HEK293 (cell line): ENCODE measurements around the gene SLC2A8.

ENCODE experiments used
- AEBP2 ChIP-seq: fragments of 450-650 bp; formaldehyde crosslinking; IDR thresholded peaks from 2 replicates; pipeline ENCODE4 v1.5.1; 2016; ENCODE audit warnings: missing biosample characterization, missing genetic modification characterization, borderline replicate concordance
- BCL6B ChIP-seq: fragments of 450-650 bp; formaldehyde crosslinking; IDR thresholded peaks from 2 replicates; pipeline ENCODE4 v1.5.1; 2017; ENCODE audit warnings: missing biosample characterization, missing genetic modification characterization
- CTCF ChIP-seq: fragments of 450-650 bp; formaldehyde crosslinking; IDR thresholded peaks from 2 replicates; pipeline ENCODE4 v1.5.1; 2016; ENCODE audit warnings: missing biosample characterization, missing genetic modification characterization
- GLI4 ChIP-seq: fragments of 450-650 bp; formaldehyde crosslinking; IDR thresholded peaks from 2 replicates; pipeline ENCODE4 v1.5.1; 2016; ENCODE audit warnings: missing biosample characterization, missing genetic modification characterization
- KLF10 ChIP-seq: fragments of 450-650 bp; IDR thresholded peaks from 2 replicates; pipeline ENCODE4 v1.5.1; 2018; ENCODE audit warnings: missing biosample characterization, mild to moderate bottlenecking, missing genetic modification characterization
- PRDM4 ChIP-seq: fragments of 450-650 bp; formaldehyde crosslinking; IDR thresholded peaks from 2 replicates; pipeline ENCODE4 v1.5.1; 2017; ENCODE audit warnings: missing biosample characterization, missing genetic modification characterization
- SP3 ChIP-seq: fragments of 450-650 bp; formaldehyde crosslinking; IDR thresholded peaks from 2 replicates; pipeline ENCODE4 v1.5.1; 2016; ENCODE audit warnings: missing biosample characterization, missing genetic modification characterization
- ZBTB44 ChIP-seq: fragments of 450-650 bp; IDR thresholded peaks from 2 replicates; pipeline ENCODE4 v1.5.1; 2018; ENCODE audit warnings: missing biosample characterization, mild to moderate bottlenecking, missing genetic modification characterization
- ZNF155 ChIP-seq: fragments of 450-650 bp; formaldehyde crosslinking; IDR thresholded peaks from 2 replicates; pipeline ENCODE4 v1.5.1; 2016; ENCODE audit warnings: missing biosample characterization, missing genetic modification characterization
- ZNF174 ChIP-seq: fragments of 450-650 bp; formaldehyde crosslinking; IDR thresholded peaks from 2 replicates; pipeline ENCODE4 v1.5.0; 2017; ENCODE audit warnings: missing biosample characterization, mild to moderate bottlenecking, missing genetic modification characterization
- ZNF211 ChIP-seq: fragments of 450-650 bp; formaldehyde crosslinking; IDR thresholded peaks from 2 replicates; pipeline ENCODE4 v1.5.1; 2016; ENCODE audit warnings: low read depth, missing biosample characterization, missing genetic modification characterization
- ZNF23 ChIP-seq: fragments of 450-650 bp; formaldehyde crosslinking; IDR thresholded peaks from 2 replicates; pipeline ENCODE4 v1.5.1; 2016; ENCODE audit warnings: missing biosample characterization, missing genetic modification characterization, borderline replicate concordance
- ZNF24 ChIP-seq: fragments of 450-650 bp; formaldehyde crosslinking; IDR thresholded peaks from 2 replicates; pipeline ENCODE4 v1.5.1; 2016; ENCODE audit warnings: missing biosample characterization, missing genetic modification characterization
- ZNF266 ChIP-seq: fragments of 450-650 bp; formaldehyde crosslinking; IDR thresholded peaks from 2 replicates; pipeline ENCODE4 v1.5.1; 2016; ENCODE audit warnings: missing biosample characterization, missing genetic modification characterization, low read depth
- ZNF341 ChIP-seq: fragments of 450-650 bp; formaldehyde crosslinking; IDR thresholded peaks from 2 replicates; pipeline ENCODE4; 2016; ENCODE audit warnings: low read depth, missing biosample characterization, missing genetic modification characterization
- ZNF501 ChIP-seq: fragments of 450-650 bp; formaldehyde crosslinking; IDR thresholded peaks from 2 replicates; pipeline ENCODE4 v1.5.1; 2016; ENCODE audit warnings: missing biosample characterization, missing genetic modification characterization
- ZNF513 ChIP-seq: fragments of 450-650 bp; IDR thresholded peaks from 2 replicates; pipeline ENCODE4 v1.5.1; 2018; ENCODE audit warnings: missing biosample characterization, missing genetic modification characterization
- ZNF558 ChIP-seq: fragments of 450-650 bp; formaldehyde crosslinking; IDR thresholded peaks from 2 replicates; pipeline ENCODE4 v1.5.1; 2016; ENCODE audit warnings: missing biosample characterization, missing genetic modification characterization
- ZNF571 ChIP-seq: fragments of 450-650 bp; formaldehyde crosslinking; IDR thresholded peaks from 2 replicates; pipeline ENCODE4 v1.5.0; 2017; ENCODE audit warnings: missing biosample characterization, missing genetic modification characterization
- ZNF580 ChIP-seq: fragments of 450-650 bp; formaldehyde crosslinking; IDR thresholded peaks from 2 replicates; pipeline ENCODE4 v1.5.1; 2016; ENCODE audit warnings: missing biosample characterization, missing genetic modification characterization
- ZNF600 ChIP-seq: fragments of 450-650 bp; formaldehyde crosslinking; IDR thresholded peaks from 2 replicates; pipeline ENCODE4 v1.5.1; 2016; ENCODE audit warnings: missing biosample characterization, missing genetic modification characterization
- ZNF610 ChIP-seq: fragments of 450-650 bp; formaldehyde crosslinking; IDR thresholded peaks from 2 replicates; pipeline ENCODE4 v1.5.1; 2016; ENCODE audit warnings: missing biosample characterization, missing genetic modification characterization, borderline replicate concordance
- ZNF621 ChIP-seq: fragments of 450-650 bp; formaldehyde crosslinking; IDR thresholded peaks from 2 replicates; pipeline ENCODE4 v1.5.1; 2017; ENCODE audit warnings: missing biosample characterization, missing genetic modification characterization
- ZNF624 ChIP-seq: fragments of 450-650 bp; formaldehyde crosslinking; IDR thresholded peaks from 2 replicates; pipeline ENCODE4 v1.5.1; 2017; ENCODE audit warnings: missing biosample characterization, missing genetic modification characterization
- ZNF626 ChIP-seq: fragments of 450-650 bp; sonication (Bioruptor Pico); formaldehyde crosslinking; IDR thresholded peaks from 2 replicates; pipeline ENCODE4 v1.5.1; 2018; ENCODE audit warnings: missing biosample characterization, missing genetic modification characterization, inconsistent platforms
- ZNF629 ChIP-seq: fragments of 450-650 bp; formaldehyde crosslinking; IDR thresholded peaks from 2 replicates; pipeline ENCODE4 v1.5.1; 2017; ENCODE audit warnings: missing biosample characterization, missing genetic modification characterization
- ZNF701 ChIP-seq: fragments of 450-650 bp; formaldehyde crosslinking; IDR thresholded peaks from 2 replicates; pipeline ENCODE4 v1.5.1; 2016; ENCODE audit warnings: missing biosample characterization, missing genetic modification characterization
- ZNF791 ChIP-seq: fragments of 450-650 bp; formaldehyde crosslinking; IDR thresholded peaks from 2 replicates; pipeline ENCODE4 v1.5.1; 2016; ENCODE audit warnings: missing biosample characterization, missing genetic modification characterization

Gene SLC2A8

GRCh38 chr9:127417131-127418036 is 20.4 kb downstream of the SLC2A8 start (continued):
- TF ChIP-seq PRDM4 (tag by site-specific recombination), result no peak
- no peak for TF ChIP-seq ZNF580
- TF ChIP-seq AEBP2 (tag by site-specific recombination), result no peak
- TF ChIP-seq ZNF701 (tag by site-specific recombination), result no peak
- TF ChIP-seq ZNF610 (tag by site-specific recombination), result no peak
- no peak for TF ChIP-seq ZBTB44 (tag by site-specific recombination)
- TF ChIP-seq ZNF174 (tag by site-specific recombination), result no peak
- peak; percentile 38; the same call in 1 of the 2 replicates for TF ChIP-seq ZNF629 (tag by site-specific recombination)
- no peak for TF ChIP-seq ZNF155 (tag by site-specific recombination)
- no peak for TF ChIP-seq ZNF624 (tag by site-specific recombination)
- peak; percentile 57 for TF ChIP-seq ZNF341 (tag by site-specific recombination)
- TF ChIP-seq ZNF791 (tag by site-specific recombination), result no peak
- TF ChIP-seq GLI4 (tag by site-specific recombination), result no peak
- TF ChIP-seq ZNF24 (tag by site-specific recombination), result no peak
- TF ChIP-seq BCL6B (tag by site-specific recombination), result no peak
- no peak for TF ChIP-seq ZNF558
- TF ChIP-seq ZNF211 (tag by site-specific recombination), result no peak
- no peak for TF ChIP-seq ZNF626 (tag by site-specific recombination)
- no peak for TF ChIP-seq ZNF621 (tag by site-specific recombination)
- 0 out of 2 replicates have a peak, but pooled peaks have one; percentile 28 for TF ChIP-seq ZNF513 (tag by site-specific recombination)
- TF ChIP-seq SP3 (tag by site-specific recombination), result no peak
- TF ChIP-seq ZNF501 (tag by site-specific recombination), result no peak
- no peak for TF ChIP-seq CTCF (tag by site-specific recombination)
- TF ChIP-seq ZNF23 (tag by site-specific recombination), result no peak
- TF ChIP-seq ZNF600, result peak; percentile 66
- no peak for TF ChIP-seq KLF10 (tag by site-specific recombination)
- no peak for TF ChIP-seq ZNF571 (tag by site-specific recombination)
- TF ChIP-seq ZNF266, result no peak
